Measurements from ENCODE around the gene IMMP2L. TPM values are rescaled to one million over a fixed set of nuclear protein-coding genes. Genes with fewer than 3 reads are reported as not detected.
"Not testable (repeated sequence)": the region's sequence is repeated elsewhere in the genome, so short reads cannot be mapped to it uniquely, and the experiment has no call there.

IMMP2L gene
- total and polyA plus RNA-seq, 2 of the 8 experiments (the other 6 are each of a cell fraction or from before 2014, with no cell fraction given), result 2.3 to 10.1 TPM

DNA sequence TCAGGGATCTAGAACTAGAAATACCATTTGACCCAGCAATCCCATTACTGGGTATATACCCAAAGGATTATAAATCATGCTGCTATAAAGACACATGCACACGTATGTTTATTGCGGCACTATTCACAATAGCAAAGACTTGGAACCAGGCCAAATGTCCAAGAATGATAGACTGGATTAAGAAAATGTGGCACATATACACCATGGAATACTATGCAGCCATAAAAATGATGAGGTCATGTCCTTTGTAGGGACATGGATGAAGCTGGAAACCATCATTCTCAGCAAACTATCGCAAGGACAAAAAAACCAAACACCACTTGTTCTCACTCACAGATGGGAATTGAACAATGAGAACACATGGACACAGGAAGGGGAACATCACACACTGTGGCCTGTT is 96.5 kb downstream of the IMMP2L start:
- H3K4me2 ChIP-seq (ENCODE audit: insufficient read depth in 1 of 2, low read depth in 2 of 2, low read length in 2 of 2); H2BK20ac ChIP-seq (ENCODE audit: low read length); H3K9ac ChIP-seq (replicated peaks in 1 of 4; ENCODE audit: extremely low read depth in 1 of 4, low read depth in 3 of 4, low read length in 3 of 4); H3K27me3 ChIP-seq (replicated peaks in 1 of 4; ENCODE audit: control insufficient read depth in 3 of 4, extremely low read depth in 1 of 4, insufficient read depth in 3 of 4, low read length in 3 of 4); H2BK12ac ChIP-seq (ENCODE audit: low read depth, low read length); CTCF ChIA-PET (ENCODE audit: partially characterized antibody); H3K23ac ChIP-seq (ENCODE audit: insufficient read length); H2AFZ ChIP-seq (ENCODE audit: low read length); H4K91ac ChIP-seq (replicated peaks; ENCODE audit: insufficient read length, low read length); H3K4ac ChIP-seq (replicated peaks; ENCODE audit: insufficient read length, low read depth, low read length); FAIRE-seq; H3K56ac ChIP-seq (replicated peaks; ENCODE audit: insufficient read length, low read depth, low read length); DNase-seq (ENCODE audit: low read depth in 1 of 2, low spot score in 2 of 2); POLR2A ChIA-PET (ENCODE audit: partially characterized antibody); H4K5ac ChIP-seq (ENCODE audit: insufficient read length, low read depth, low read length); H3K79me1 ChIP-seq (ENCODE audit: low read depth, low read length); H3K4me3 ChIP-seq (ENCODE audit: extremely low read depth in 1 of 4, insufficient read depth in 2 of 4, low read depth in 3 of 4, low read length in 4 of 4); H3K23me2 ChIP-seq (ENCODE audit: low read depth, low read length); H3K4me1 ChIP-seq (replicated peaks in 1 of 4; ENCODE audit: control insufficient read depth in 3 of 4, insufficient read depth in 4 of 4, low read length in 3 of 4); H3K27ac ChIP-seq (ENCODE audit: low read depth, low read length); H2BK120ac ChIP-seq (replicated peaks; ENCODE audit: low read depth, low read length); H2AK5ac ChIP-seq (ENCODE audit: low read depth, low read length); H4K20me1 ChIP-seq (replicated peaks in 1 of 2; ENCODE audit: control insufficient read depth in 1 of 2, insufficient read depth in 2 of 2, low read length in 2 of 2); H3K14ac ChIP-seq (ENCODE audit: insufficient read length); H3K9me3 ChIP-seq (ENCODE audit: insufficient read depth in 2 of 2, low read depth in 1 of 2, low read length in 1 of 2); H2BK15ac ChIP-seq (ENCODE audit: low read length); H3K18ac ChIP-seq (ENCODE audit: extremely low read depth, low read length); H3K36me3 ChIP-seq (ENCODE audit: control insufficient read depth in 2 of 4, insufficient read depth in 4 of 4, low read length in 3 of 4); H4K8ac ChIP-seq (ENCODE audit: extremely low read depth, insufficient read depth, low read length); H3K79me2 ChIP-seq (ENCODE audit: control insufficient read depth in 1 of 2, insufficient read depth in 2 of 2, low read length in 2 of 2); H2BK5ac ChIP-seq (ENCODE audit: low read depth, low read length): not testable (repeated sequence)
- WGBS, 2 experiments (ENCODE audit: extremely low coverage in 1 of 2, insufficient coverage in 1 of 2, insufficient read length in 1 of 2, insufficient replicate concordance in 2 of 2, low coverage in 1 of 2, low lambda C conversion rate in 2 of 2, missing lambda C conversion rate in 1 of 2), result 100% methylated on average over 3 of the region's 3 CpGs; no CpG with 5 or more reads in 1 of the 2 experiments

Data from H1 (cell line).